ENCODE measurements around the gene C11orf24.

DNA sequence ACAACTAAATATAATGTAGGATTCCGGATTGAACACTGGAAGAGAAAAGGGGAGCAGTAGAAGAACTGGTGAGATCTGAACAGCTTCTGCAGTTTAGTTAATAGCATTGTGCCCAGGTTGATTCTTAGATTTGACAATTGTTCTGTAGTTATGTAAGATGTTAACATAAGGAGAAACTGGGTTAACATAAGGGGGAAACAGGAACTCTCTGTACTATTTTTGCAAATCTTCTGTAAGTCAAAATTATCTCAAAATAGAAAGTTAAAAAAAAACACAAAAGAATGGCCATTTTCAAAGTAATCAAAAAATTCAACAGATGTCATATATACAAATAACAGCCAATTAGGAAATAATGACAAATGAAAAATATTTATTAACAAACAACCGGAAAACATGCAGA is 21.9 kb upstream of the C11orf24 start:
- TF ChIP-seq EZH2 (optimal IDR thresholded peaks at IDR 0.05; ENCODE audit: low read depth, low read length): no peak
- TF ChIP-seq, protein P1, sequence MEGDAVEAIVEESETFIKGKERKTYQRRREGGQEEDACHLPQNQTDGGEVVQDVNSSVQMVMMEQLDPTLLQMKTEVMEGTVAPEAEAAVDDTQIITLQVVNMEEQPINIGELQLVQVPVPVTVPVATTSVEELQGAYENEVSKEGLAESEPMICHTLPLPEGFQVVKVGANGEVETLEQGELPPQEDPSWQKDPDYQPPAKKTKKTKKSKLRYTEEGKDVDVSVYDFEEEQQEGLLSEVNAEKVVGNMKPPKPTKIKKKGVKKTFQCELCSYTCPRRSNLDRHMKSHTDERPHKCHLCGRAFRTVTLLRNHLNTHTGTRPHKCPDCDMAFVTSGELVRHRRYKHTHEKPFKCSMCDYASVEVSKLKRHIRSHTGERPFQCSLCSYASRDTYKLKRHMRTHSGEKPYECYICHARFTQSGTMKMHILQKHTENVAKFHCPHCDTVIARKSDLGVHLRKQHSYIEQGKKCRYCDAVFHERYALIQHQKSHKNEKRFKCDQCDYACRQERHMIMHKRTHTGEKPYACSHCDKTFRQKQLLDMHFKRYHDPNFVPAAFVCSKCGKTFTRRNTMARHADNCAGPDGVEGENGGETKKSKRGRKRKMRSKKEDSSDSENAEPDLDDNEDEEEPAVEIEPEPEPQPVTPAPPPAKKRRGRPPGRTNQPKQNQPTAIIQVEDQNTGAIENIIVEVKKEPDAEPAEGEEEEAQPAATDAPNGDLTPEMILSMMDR (IDR thresholded peaks at IDR 0.05; ENCODE audit: low read length): no peak
